ENCODE data around the gene MAD1L1.

GRCh38 chr7:2272031-2272430 lies 39.3 kb upstream of the MAD1L1 start:
- no peak for TF ChIP-seq CTCF (conservative IDR thresholded peaks at IDR 0.05; ENCODE audit: low read length)
- no peak for TF ChIP-seq EZH2phosphoT487 (IDR thresholded peaks at IDR 0.05; ENCODE audit: borderline replicate concordance, low read depth, low read length)

Data from OCI-LY7 (cell line).